NCI-H2107 (cell line): ENCODE results near the gene CDCA3.

ENCODE experiments used
- DNase-seq: peaks from one replicate; lab custom pipeline; 2025; lab: John Stamatoyannopoulos, UW

The CDCA3 gene

GRCh38 chr12:6819106-6820030 is 31.7 kb downstream of the CDCA3 start:
- no peak for DNase-seq

DNA sequence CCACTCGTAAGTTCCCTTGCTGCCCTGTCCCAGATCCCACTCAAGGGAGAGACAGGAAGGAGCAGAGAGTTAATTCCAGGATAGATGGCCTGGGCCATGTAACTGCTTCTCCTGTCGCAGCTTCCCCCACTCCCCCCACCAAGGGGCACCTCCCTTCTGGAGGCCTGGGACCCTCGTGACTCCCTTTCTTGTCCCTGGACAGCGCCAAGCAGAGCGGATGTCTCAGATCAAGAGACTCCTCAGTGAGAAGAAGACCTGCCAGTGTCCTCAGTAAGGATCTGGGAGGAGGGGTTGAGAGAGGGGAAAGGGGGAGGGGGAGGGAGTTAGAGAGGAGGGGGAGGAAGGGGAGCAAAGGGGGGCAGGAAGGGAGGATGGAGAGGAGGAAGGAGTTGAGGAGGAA is 32.4 kb downstream of the CDCA3 start:
- DNase-seq = no peak

DNA sequence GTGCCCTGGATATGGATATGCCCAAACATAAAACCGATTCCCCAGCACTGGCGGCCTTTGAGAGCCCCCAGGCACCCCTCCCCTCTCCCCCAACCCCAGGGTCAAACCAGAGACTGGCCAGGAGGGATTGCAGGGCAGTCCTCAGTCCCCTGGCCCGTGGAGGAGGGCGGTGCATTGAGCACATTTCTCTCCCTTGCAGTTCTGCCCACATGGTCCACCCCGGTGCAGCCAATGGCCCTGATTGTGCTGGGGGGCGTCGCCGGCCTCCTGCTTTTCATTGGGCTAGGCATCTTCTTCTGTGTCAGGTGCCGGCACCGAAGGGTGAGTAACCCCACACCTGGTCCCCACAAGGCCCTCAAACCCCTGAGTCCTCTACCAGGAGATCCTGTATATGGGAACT is 32.9 kb downstream of the CDCA3 start:
- DNase-seq = no peak

DNA sequence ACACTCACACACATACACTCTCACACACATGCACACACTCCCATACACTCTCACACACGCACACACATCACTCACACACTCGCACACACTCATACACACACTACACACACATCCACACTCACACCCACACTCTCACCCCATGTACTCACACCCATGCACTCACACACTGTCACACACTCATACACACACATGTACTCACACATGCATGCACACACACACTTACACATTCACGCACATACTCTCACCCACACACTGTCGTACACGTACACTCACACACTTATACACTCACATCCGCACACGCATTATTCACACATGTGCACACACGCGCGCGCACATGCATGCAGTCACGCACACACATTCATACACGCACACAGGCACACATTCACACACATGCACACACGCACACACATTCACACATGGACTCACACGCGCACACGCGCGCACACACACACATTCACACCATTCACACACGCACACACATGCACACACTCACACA is 33.4 kb downstream of the CDCA3 start:
- DNase-seq = no peak

- DNase-seq = no peak
Measured at GRCh38 chr12:6817098-6817497, 34.0 kb downstream of the CDCA3 start.

DNA sequence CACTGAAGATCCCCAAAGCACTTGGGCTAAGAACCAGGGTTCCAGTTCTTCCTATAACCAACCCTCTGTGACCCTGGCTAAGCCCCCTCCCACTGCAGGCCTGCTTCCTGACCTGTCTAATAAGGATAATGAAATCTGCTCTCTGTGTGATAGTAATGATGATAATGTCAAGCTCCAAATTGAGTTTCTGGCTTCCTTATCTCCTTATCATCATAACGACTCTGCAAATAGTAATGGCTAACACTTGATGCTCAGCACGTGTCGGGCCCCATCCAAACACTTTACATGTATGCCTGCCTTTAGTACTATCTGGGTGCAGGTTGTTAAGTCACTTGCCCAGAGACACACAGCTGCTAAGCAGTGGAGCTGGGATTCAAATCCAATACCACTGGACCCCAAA is 34.5 kb downstream of the CDCA3 start:
- DNase-seq = no peak

- DNase-seq = no peak
Measured at GRCh38 chr12:6813363-6813762, 37.7 kb downstream of the CDCA3 start.

- DNase-seq = no peak
Measured at GRCh38 chr12:6810758-6811157, 40.3 kb downstream of the CDCA3 start.

GRCh38 chr12:6809056-6809455 is 42.0 kb downstream of the CDCA3 start:
- DNase-seq = no peak

DNA sequence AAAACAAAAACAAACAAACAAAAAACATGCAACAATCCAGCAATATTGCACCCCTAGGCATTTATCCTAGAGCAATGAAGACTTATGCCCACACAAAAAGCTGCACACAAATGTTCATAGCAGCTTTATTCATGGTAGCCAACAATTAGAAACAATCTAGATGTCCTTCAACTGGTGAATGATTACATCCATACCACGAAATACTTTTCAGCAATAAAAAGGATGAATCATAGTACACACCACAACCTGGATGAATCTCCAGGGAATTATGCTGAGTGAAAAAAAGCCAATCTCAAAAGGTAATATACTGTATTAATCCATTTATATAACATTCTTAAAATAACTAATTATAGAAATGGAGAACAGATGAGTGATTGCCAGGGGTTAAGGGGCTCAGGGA is 43.9 kb downstream of the CDCA3 start:
- DNase-seq = no peak

DNA sequence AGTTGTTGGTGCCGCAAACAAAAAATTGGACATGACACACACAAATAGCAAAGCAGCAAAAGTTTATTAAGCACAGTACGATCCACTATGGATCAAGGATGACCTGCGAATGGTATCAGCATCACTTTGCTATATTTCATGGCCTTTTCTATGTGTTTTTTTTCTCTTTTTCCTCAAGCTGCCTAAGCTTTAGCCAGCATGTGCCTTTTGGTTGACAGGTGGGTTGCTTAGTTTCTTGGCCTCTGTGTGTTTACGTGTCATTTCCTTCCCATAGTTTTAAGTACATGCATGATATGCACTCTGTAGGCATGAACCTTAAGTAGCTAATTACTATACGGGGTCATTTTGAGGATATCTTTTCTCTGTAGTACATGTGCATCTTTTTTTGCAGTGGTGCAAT is 51.9 kb downstream of the CDCA3 start:
- no peak for DNase-seq
